ENCODE data around the gene PBX3. TPM values are rescaled to one million over a fixed set of nuclear protein-coding genes. Genes with fewer than 3 reads are reported as not detected.

PBX3 gene
- total RNA-seq, 4 donors from 2014 or later = 14.1 to 31.1 (median 21.6) TPM

DNA sequence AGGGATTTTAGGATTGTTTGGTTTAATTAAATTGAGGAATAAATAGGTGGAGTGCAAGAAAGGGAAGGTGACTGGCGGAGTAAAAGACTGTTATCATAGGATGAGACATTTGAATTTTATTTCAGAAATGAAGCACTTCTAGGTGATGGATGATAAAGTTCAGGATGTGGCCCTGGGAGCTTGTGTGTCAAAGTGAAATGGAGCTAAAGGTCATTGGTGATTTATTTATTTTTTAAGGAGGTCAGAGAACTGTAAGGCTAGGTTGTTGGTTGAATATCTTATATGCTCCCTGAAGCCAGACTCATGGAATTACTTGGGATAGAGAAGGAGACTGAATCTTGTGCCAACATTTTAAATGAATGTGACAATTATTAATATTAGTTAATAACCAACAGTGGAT is 40.5 kb downstream of the PBX3 start:
- DNase-seq (ENCODE audit: low spot score in 2 of 2) = no peak
- 97 to 98% methylated on average over 1 of the region's 1 CpG for WGBS, 2 donors
- H3K4me3 ChIP-seq (ENCODE audit: low read depth, poor library complexity, severe bottlenecking) = no peak overlapping the region
- intact Hi-C loops (cut with DNase I; ENCODE audit: low total_unique reads) = no loop called here
- TF ChIP-seq CTCF (IDR thresholded peaks at IDR 0.05) (no peak), POLR2A (IDR thresholded peaks at IDR 0.05) (no peak)

DNA sequence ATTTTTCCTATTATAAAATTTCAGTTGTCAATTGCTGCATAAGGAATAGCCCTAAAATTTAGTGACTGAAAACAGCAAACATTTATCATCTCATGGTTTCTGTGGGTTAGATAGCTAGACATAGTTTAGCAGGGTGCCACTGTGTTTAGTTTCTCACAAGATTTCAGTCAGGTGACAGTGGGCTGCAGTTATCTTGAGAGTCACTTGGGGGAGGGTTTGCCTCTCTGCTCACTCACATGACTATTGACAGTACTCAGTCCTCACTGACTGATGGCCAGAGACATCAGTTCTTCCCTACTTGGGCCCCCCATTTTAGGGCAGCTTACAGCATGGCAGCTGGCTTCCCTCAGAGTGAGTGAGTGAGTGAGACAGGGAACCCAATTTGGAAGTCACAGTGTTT is 42.0 kb downstream of the PBX3 start:
- no peak for TF ChIP-seq POLR2A (IDR thresholded peaks at IDR 0.05)

GRCh38 chr9:125794708-125795107 is 47.5 kb downstream of the PBX3 start:
- DNase-seq (ENCODE audit: low spot score in 2 of 2) = no peak
- TF ChIP-seq POLR2A (IDR thresholded peaks at IDR 0.05) (no peak), CTCF (IDR thresholded peaks at IDR 0.05) (no peak)
- WGBS, 2 donors = 83 to 89% methylated on average over 2 of the region's 2 CpGs

More for the DNA sequence above, 42.0 kb downstream of the PBX3 start:
- H3K4me3 ChIP-seq (ENCODE audit: low read depth, poor library complexity, severe bottlenecking) = no peak overlapping the region
- intact Hi-C loops (cut with DNase I; ENCODE audit: low total_unique reads) = no loop called here
- DNase-seq (ENCODE audit: low spot score in 2 of 2) = no peak

DNA sequence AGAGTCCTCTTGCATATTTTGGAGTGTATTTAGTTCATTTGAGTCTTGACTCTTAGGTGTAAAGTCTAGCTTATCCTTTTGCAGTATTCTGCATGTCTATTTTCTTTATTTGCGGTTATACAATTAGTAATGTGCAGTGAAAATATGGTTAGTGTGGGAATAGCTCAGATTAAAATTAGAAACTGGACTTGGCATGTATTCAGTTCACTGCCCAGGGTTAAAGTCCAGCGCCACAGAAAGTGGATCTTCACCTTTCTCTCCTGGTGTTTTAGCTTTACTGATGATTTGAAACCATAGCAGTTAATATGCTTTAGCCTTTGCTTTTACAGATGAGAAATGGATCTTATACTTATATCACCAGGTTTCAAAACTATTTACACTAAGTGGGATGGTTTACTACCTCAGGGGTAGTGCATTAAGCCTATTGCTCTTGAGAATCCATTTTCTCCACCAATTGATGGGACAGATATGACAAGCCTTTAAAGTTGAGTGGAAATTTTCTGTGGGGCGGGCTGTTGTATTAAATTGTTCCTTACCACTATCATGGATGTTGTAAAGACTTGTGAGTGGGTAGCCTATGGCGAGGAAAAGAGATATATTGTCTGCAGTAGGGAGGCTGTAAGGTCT is 48.9 kb downstream of the PBX3 start:
- DNase-seq (ENCODE audit: low spot score in 2 of 2) = no peak
- intact Hi-C loops (cut with DNase I; ENCODE audit: low total_unique reads) = no loop called here
- TF ChIP-seq POLR2A (IDR thresholded peaks at IDR 0.05) (no peak), CTCF (IDR thresholded peaks at IDR 0.05) (no peak)
- no peak overlapping the region for H3K4me3 ChIP-seq (ENCODE audit: low read depth, poor library complexity, severe bottlenecking)
- 89 to 99% methylated on average over 4 of the region's 4 CpGs for WGBS, 2 donors

More at GRCh38 chr9:125794708-125795107, 47.5 kb downstream of the PBX3 start:
- intact Hi-C loops (cut with DNase I; ENCODE audit: low total_unique reads) = no loop called here
- no peak overlapping the region for H3K4me3 ChIP-seq (ENCODE audit: low read depth, poor library complexity, severe bottlenecking)

- TF ChIP-seq CTCF (IDR thresholded peaks at IDR 0.05) (no peak), POLR2A (IDR thresholded peaks at IDR 0.05) (no peak)
- intact Hi-C loops (cut with DNase I; ENCODE audit: low total_unique reads) = no loop called here
- 56 to 59% methylated on average over 2 of the region's 2 CpGs for WGBS, 2 donors
- no peak overlapping the region for H3K4me3 ChIP-seq (ENCODE audit: low read depth, poor library complexity, severe bottlenecking)
- DNase-seq (ENCODE audit: low spot score in 2 of 2) = no peak
Measured at GRCh38 chr9:125797930-125798329, 50.8 kb downstream of the PBX3 start.

DNA sequence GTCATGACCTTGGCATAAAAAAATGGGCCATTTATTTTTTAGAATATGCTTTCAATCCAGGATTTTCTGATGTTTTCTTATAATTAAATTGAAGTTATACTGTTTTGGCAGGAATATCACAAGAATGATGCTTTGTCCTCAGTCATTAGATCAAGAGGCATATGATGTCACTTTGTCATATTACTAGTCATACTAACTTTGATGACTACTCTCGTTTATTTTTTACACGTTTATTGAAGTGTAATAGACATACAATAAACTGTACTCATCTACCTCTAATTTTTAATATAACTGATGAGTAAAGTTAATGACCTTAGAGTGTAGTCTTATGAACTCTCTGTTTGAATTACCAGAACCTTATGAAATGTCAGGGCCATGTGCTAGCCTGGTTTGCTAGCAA is 56.4 kb downstream of the PBX3 start:
- 82 to 85% methylated on average over 2 of the region's 2 CpGs for WGBS, 2 donors
- DNase-seq (ENCODE audit: low spot score in 2 of 2) = no peak
- H3K4me3 ChIP-seq (ENCODE audit: low read depth, poor library complexity, severe bottlenecking) = no peak overlapping the region
- intact Hi-C loops (cut with DNase I; ENCODE audit: low total_unique reads) = no loop called here
- TF ChIP-seq POLR2A (IDR thresholded peaks at IDR 0.05) (no peak), CTCF (IDR thresholded peaks at IDR 0.05) (no peak)

All from lower leg skin (tissue), 4 donors.